ENCODE data around the gene FAM43A. TPM values are rescaled to one million over a fixed set of nuclear protein-coding genes. Genes with fewer than 3 reads are reported as not detected.

Gene FAM43A

DNA sequence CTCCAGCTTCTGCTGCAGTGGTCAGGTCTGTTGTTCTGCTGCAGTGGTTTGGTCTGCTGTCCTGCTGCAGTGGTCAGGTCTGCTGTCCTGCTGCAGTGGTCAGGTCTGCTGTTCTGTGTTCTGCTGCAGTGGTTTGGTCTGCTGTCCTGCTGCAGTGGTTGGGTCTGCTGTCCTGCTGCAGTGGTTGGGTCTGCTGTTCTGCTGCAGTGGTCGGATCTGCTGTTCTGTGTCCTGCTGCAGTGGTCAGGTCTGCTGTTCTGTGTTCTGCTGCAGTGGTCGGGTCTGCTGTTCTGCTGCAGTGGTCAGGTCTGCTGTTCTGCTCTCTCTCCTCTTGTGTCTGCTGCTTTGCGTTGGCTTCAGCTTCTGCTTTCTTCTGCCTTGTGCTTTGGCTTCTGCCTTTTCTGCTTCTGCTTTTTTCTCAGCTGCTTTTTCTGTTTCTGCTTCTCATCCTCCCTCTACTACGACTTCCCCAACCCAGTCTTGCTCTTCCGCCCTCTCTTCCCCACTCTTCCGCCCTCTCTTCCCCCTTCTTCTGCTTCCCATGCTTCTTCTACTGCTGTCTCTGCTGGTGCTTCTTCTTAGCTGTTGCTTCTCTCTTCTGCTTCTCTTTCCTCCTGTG lies 50.7 kb downstream of the FAM43A start:
- DNase-seq, result no peak
- H3K4ac ChIP-seq (ENCODE audit: low read depth in 1 of 2, low read length in 2 of 2), result no peak overlapping the region

DNA sequence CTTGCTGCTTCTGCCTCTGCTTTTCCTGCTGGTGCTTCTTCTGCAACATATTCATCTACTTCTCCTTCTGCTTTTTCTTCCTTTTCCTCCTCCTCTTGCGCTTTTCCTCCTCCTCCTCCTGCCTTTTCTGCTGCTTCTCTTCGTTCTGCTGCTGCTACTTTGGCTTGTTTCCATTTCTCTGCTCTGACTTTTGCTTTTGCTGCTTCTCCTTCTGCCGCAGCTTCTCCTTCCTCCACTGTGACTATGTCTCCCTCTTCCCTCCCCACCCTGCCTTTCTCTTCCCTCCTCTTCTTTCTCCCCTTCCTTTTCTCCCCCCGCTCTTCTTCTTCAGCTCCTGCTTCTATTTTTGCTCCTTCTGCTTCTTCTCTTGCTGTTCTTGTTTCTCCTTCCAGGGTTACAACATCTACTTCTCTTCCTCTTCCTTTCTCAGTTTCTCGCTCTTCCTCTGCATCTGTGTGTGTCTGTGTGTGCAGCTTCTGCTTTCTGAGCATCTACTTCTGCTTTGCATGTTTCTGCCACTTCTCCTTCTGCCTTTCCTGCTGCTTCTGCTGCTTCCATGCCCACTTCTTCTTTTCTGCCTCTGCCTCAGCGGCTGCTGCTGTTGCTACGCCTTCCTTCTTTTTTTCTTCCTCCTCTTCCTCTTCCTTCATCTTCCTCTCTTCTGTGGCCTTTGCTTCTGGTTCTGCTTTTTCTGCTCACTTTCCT lies 51.4 kb downstream of the FAM43A start:
- Histone ChIP-seq H3K23ac (ENCODE audit: low read length in 2 of 2) (no peak overlapping the region), H3K4ac (ENCODE audit: low read depth in 1 of 2, low read length in 2 of 2) (no peak overlapping the region), H2BK15ac (ENCODE audit: low read depth, poor library complexity, severe bottlenecking) (no peak overlapping the region), H3K9me3 (ENCODE audit: control insufficient read depth, low read length) (peaks cover 12% of the 10 kb centered on the region), H3K4me3 (ENCODE audit: insufficient read depth in 1 of 2, low read depth in 1 of 2, low read length in 2 of 2) (no peak overlapping the region), H3K4me2 (ENCODE audit: low read length, poor library complexity, severe bottlenecking) (no peak overlapping the region), H2BK5ac (ENCODE audit: low read depth, low read length, poor library complexity, severe bottlenecking) (no peak overlapping the region), H3K14ac (ENCODE audit: low read length in 2 of 2) (no peak overlapping the region), H2BK120ac (ENCODE audit: low read depth, low read length) (no peak overlapping the region), H3K79me1 (replicated peaks; ENCODE audit: low read length, poor library complexity, severe bottlenecking) (no peaks in the 10 kb centered on the region), H2AK5ac (ENCODE audit: low read length, severe bottlenecking) (no peak overlapping the region), H3K27me3 (ENCODE audit: control insufficient read depth in 1 of 2, insufficient read depth in 1 of 2, low read length in 2 of 2) (peaks cover 29 to 51% of the 10 kb centered on the region in 2 experiments), H4K91ac (ENCODE audit: low read length) (no peak overlapping the region), H3K18ac (ENCODE audit: low read depth in 1 of 2, low read length in 2 of 2) (no peak overlapping the region), H3K9ac (ENCODE audit: low read length) (no peak overlapping the region), H4K8ac (ENCODE audit: low read length) (no peak overlapping the region), H2AFZ (ENCODE audit: low read depth, low read length) (no peak overlapping the region), H3K36me3 (ENCODE audit: control insufficient read depth in 1 of 2, insufficient read depth in 2 of 2, low read depth in 1 of 2, low read length in 2 of 2) (no peaks in the 10 kb centered on the region), H3K4me1 (ENCODE audit: control insufficient read depth, insufficient read depth, low read depth, low read length) (peaks cover 9% of the 10 kb centered on the region), H3K27ac (ENCODE audit: low read length, poor library complexity, severe bottlenecking) (no peak overlapping the region), H2BK12ac (ENCODE audit: low read length in 2 of 2) (no peak overlapping the region)
- 89% methylated on average over 7 of the region's 7 CpGs for WGBS
- no peak for DNase-seq

More for the DNA sequence above, 50.7 kb downstream of the FAM43A start:
- WGBS, result 86% methylated on average over 6 of the region's 6 CpGs
- no peak overlapping the region for H2BK12ac ChIP-seq (ENCODE audit: low read length in 2 of 2)
- H3K23ac ChIP-seq (ENCODE audit: low read length in 2 of 2), result no peak overlapping the region
- H3K27ac ChIP-seq (ENCODE audit: low read length, poor library complexity, severe bottlenecking), result no peak overlapping the region
- H4K8ac ChIP-seq (ENCODE audit: low read length), result no peak overlapping the region
- no peak overlapping the region for H3K9ac ChIP-seq (ENCODE audit: low read length)
- no peak overlapping the region for H2AFZ ChIP-seq (ENCODE audit: low read depth, low read length)
- H2BK120ac ChIP-seq (ENCODE audit: low read depth, low read length), result no peak overlapping the region
- H3K18ac ChIP-seq (ENCODE audit: low read depth in 1 of 2, low read length in 2 of 2), result no peak overlapping the region
- no peak overlapping the region for H2BK5ac ChIP-seq (ENCODE audit: low read depth, low read length, poor library complexity, severe bottlenecking)
- no peak overlapping the region for H3K4me2 ChIP-seq (ENCODE audit: low read length, poor library complexity, severe bottlenecking)
- H2AK5ac ChIP-seq (ENCODE audit: low read length, severe bottlenecking), result no peak overlapping the region
- H3K36me3 ChIP-seq (ENCODE audit: control insufficient read depth in 1 of 2, insufficient read depth in 2 of 2, low read depth in 1 of 2, low read length in 2 of 2), result no peaks in the 10 kb centered on the region
- H3K4me3 ChIP-seq (ENCODE audit: insufficient read depth in 1 of 2, low read depth in 1 of 2, low read length in 2 of 2), result no peak overlapping the region
- H4K91ac ChIP-seq (ENCODE audit: low read length), result peak overlapping the region; percentile 52
- peaks cover 12% of the 10 kb centered on the region for H3K9me3 ChIP-seq (ENCODE audit: control insufficient read depth, low read length)
- H3K79me1 ChIP-seq (replicated peaks; ENCODE audit: low read length, poor library complexity, severe bottlenecking), result no peaks in the 10 kb centered on the region
- no peak overlapping the region for H2BK15ac ChIP-seq (ENCODE audit: low read depth, poor library complexity, severe bottlenecking)
- peaks cover 34 to 54% of the 10 kb centered on the region in 2 experiments for H3K27me3 ChIP-seq (ENCODE audit: control insufficient read depth in 1 of 2, insufficient read depth in 1 of 2, low read length in 2 of 2)
- peaks cover 9% of the 10 kb centered on the region for H3K4me1 ChIP-seq (ENCODE audit: control insufficient read depth, insufficient read depth, low read depth, low read length)
- peak overlapping the region in 1 of 2 experiments; percentile 23 for H3K14ac ChIP-seq (ENCODE audit: low read length in 2 of 2)

Small RNA genes within 50 kb of the gene (small RNA-seq; reads per million reads assigned to genes)
- not detected for gene AC046143.2 (ENCODE audit: low read depth)
